GM18873 (cell line): ENCODE data around the gene TSPAN19.

Experiments
- ATAC-seq: cut with Tn5 transposase; IDR thresholded peaks from one replicate; pipeline ENCODE4 v1.9.1; 2021; ENCODE audit warnings: mild to moderate bottlenecking, moderate library complexity, moderate number of reproducible peaks; ENCODE audit not compliant: unreplicated experiment, low FRiP score

TSPAN19 gene

DNA sequence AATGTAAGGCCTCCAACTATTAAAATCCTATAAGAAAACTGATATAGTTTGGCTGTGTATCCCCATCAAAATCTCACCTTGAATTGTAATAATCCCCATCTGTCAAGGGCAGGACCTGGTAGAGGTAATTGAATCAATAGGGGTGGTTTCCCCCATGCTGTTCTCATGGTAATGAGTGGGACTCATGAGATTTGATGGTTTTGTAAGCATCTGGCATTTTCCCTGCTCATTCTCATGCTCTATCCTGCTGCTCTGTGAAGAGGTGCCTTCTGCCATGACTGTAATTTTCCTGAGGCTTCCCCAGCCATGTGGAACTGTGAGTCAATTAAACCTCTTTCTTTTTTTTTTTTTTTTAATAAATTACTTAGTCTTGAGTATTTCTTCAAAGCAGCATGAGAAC, 31.9 kb downstream of the TSPAN19 start:
- no peak for ATAC-seq

DNA sequence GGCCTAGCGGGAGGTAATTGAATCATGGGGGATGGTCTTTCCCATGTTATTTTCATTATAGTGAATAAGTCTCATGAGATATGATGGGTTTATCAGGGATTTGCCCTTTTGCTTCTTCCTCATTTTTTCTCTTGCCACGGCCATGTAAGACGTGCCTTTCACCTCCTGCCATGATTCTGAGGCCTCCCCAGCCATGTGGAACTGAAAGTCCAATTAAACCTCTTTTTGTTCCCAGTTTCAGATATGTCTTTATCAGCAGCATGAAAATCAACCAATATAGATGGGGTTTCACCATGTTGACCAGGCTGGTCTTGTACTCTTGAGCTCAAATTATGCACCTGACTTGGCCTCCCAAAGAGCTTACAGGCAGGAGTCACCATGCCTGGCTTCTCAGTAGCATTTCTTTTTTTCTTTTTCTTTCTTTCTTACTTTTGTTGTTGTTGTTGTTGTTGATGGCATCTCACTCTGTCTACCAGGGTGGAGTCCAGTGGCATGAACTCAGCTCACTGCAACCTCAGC, 33.2 kb downstream of the TSPAN19 start:
- no peak for ATAC-seq

DNA sequence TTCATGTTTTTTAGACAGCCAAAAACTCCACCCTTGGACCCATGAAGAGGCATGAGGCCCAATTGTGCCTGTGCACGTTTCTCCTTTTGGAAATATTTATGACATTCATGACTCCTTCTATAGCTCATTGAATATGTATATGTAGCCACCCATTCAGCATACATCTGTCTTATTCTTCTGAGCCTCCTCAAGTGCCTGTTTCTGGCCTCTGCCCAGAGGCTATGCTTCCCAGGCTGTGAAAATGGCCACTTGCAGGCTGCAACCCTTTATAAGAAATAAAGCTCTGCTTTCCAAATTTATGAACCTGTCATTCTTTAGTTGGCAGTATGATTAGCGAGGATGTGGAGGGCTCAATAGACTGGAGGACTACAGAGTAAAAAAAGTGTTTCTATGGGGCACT, 35.3 kb downstream of the TSPAN19 start:
- no peak for ATAC-seq

DNA sequence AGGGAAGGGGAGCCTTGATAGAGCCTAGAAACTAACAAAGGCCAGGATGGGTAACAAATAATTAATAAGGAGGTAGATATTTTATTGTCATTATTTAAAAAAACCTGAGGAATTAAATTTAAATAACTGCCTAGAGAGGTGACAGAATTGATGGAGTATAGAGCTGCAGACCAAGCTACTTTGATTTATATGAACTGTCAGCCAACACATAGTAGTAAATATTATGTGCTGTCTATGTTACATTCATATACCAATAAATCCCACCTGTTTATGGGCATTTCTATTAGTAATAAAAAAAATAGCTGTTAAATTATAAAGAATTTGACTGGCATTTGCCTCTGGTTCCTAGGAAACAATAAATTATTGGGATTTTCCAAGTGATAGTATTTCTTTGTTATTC, 37.7 kb downstream of the TSPAN19 start:
- no peak for ATAC-seq

DNA sequence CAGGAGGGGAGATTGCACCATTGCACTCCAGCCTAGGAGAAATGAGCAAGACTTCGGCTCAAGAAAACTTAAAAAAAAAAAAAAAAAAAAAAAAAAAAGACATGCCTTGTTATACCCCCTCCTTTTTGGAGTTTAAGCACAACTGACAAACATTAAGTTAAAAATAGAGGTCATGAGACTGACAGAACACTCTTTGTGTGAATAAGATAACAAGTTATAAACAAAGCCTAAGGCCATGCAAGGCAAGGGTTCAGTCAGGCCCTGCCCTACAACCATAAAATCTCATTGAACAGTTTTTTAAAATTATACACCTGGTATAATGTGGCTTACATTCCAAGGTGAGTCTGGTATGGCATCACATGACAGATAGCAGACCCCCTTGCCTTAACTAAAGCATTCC, 39.3 kb downstream of the TSPAN19 start:
- no peak for ATAC-seq

DNA sequence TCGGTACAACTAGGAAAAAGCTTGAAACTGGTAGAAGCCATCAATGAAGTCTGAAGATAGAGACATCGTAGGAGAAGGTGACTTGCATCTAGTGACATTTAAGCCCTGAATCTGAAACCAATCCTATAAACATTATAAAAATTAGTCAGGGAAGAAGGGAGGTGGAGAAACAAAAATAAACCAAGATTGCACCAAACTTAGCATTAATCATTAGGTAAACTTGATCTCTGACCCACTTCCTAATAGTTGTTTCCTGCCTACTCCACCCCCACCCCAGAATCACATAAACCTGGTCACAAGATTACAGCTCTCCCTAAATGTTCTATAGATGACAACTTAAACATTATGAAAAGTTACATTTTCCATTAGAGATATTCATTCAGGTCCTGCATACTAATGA, 40.4 kb downstream of the TSPAN19 start:
- no peak for ATAC-seq

DNA sequence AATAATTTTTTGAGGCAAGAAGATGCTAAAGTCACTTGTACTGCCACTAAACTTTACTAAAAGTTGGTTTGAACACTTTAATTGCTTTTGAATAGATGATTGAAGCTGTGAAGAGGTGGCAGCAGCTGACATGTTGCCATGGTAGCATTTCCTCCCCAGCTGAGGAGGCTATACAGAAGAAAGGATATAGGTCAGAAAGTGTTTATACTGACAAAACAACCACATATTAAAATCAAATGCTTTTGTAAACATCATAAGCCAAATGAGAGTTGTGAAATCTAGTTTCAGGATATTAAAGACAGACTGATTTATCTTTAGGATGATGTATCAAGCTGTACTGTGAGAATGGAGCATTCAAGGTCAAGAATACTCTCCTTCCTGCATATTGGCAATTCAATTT, 41.7 kb downstream of the TSPAN19 start:
- ATAC-seq: no peak

DNA sequence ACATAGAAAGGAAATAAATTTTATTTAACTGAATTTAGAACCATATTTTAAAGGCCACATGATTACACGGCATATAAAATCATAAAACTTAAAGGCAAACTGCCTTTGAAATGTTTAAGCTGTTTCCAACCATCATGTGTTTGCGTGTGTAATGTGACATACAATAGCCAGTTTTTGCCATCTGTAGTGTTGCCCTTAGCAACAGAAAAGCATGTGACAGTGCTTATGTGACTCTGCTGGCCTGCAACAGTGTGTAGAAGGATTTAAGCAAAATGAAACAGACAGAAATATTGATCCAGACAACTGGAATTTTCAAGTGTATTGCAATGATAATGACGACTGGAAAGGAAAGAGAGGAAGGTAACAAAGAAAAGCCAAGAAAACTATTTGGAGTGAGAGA, 49.5 kb downstream of the TSPAN19 start:
- ATAC-seq: no peak

DNA sequence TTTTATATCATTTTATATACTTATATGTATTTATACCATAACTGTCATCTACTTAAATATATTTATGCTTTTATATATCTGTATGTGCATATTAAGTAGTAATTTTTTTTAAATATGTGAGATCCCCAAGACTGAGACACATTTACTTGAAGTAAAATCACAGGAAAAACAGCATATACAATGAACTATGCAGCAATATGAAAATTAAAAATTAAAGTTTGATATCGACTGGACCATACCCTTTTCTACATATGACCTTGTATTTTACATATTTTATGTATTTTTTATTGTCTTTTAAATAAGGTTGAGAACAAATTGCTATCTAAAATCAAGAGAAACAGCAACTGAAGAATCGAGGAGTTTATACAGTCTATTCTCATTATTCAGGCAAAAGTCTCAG, 50.0 kb downstream of the TSPAN19 start:
- ATAC-seq: no peak

DNA sequence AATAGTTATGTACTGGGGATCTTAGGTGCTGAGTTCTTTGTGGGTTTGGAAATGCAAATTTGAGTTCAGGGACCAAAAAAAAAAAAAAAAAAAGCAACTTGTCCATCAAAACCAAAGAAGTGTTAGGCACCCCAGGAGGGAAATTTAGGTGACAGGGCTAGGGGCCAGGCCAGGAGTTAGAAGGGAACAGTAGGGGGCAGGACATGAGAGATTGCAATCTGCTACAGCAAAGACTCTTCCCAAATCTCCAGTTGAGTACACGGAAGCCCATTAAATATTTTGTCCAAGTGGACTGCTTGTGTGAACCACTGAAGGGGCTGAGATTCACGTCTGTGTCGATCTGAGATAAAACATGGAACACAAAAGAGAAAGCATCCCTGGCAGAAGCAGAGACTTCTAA, 52.8 kb downstream of the TSPAN19 start:
- ATAC-seq: no peak

DNA sequence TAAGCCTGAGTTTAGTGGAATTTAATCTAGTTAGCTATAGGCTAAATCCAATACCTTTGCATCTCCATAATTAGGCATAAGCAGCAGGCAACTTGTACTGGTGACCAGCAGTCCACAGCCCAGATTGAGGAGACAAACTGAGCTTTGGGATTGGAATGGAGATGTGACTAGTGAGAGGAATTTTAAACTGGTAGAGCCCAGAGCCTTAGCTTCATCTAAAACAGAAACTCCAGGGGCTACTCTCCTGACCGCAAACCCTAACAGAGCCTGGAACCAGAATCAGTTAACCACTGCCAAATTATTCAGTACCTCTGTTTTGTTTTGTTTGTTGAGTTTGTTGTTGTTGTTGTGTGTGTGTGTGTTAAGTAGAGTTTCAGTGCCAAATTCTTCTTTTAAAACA, 53.2 kb downstream of the TSPAN19 start:
- no peak for ATAC-seq

DNA sequence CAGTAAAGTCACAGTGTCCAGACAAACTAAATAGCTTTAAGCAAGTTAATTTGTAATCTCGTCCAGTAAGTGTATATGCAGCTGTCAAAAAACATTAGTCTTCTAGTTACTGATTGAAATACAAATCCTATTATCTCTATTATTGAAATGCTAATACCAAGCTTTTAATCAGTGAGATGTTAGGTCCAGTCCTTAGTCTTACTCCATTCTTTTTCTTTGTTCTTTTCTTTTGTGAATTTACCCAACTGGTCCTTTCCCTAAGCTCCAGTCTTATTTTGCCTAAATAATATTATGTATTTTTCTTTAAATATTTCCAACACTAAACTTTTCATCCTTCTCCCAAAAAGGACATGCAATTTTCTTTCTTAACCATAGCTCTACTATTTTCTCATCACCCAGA, 57.2 kb downstream of the TSPAN19 start:
- no peak for ATAC-seq

DNA sequence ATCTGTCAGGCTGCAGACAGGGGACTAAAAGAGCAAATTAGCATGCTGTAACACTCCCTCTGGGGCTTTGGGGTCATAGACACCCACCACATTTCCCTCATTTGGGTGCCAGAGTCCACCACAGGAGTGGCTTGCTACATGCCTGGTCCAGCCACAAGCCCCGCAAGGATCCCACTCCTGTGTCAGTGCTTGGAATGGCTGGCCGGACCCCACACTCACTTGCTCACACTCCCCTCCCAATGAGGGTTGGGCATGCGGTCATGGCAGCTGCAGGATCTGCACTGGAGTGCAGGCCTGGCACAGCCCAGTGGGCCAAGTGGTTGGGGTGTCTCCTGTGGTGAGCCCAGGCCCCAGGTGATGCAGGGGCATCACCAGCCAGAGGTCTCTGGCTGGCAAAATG, 59.9 kb downstream of the TSPAN19 start:
- ATAC-seq: no peak

DNA sequence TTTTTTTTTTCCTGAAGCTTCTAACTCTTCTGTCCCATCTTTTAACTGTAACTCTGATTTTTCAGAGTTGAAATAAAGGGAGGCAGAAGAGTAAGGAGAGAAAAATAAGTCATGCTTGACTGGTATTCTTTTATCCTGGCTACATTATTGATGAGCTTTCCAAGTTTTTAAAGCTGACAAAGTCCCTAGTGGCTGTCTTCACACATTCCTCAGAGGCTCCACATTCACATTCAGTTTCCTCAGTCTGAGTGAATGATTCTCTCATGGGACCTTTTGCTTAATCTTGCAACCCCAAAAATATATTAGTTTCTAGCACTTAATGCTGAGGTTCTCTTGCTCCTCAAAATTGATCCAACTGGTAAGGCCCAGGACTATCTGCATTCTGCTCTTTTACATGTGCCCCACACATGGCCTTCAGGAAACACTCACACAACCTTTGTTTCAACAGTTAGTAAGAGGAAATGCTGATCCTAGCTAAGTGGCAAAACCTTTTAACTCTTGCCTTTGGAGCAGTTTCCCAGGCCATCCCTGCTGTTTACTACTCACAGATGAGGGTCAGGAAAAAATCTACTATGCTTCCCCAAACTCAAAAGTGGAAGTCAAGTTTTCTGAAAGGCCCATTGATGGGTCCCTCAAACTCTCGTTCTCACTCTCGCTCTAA, 61.8 kb downstream of the TSPAN19 start:
- no peak for ATAC-seq

DNA sequence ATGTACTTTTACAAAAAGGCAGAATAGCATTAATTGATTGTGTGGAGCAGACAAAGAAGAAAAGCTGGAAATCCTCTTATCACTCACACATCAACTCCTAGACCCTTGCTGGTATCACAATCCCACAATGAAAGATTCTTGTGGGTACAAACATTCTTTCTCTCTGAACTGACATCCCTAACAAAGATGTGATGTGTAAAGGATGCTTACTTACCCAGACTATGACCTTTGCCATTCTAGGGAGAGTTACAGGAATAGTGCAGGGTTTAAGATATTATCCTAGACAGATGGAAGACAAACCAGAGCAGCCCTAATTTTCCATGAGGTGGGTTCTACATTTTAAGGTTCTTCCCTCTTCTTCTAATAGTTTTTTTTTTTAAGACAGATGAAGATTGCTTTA, 63.1 kb downstream of the TSPAN19 start:
- ATAC-seq: no peak

DNA sequence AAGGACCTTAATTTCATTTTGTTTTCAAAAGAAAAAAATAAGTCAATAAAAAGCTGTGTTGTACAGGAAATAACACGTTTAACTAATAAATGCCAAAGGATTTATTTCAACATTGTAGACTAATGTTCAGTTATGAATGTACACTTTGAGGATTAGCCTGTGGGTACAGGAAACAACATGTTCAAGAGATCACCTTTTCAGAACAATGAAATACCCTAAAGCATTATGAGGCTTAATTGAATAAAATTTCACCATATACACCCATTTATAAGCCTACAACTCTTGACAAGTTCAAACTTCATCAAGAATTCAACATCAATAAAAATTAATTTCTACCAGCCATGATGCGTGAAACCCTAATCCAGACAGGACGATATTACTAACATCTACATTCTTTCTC, 66.9 kb downstream of the TSPAN19 start:
- no peak for ATAC-seq
